T-helper 1 cell treated with Interleukin-12 subunit alpha and Interleukin-12 subunit beta and Interleukin-4 antibody, amounts not matched to agents 30 μg/mL and 1 μg/mL, for 36 hours (primary cell): ENCODE results near the gene SLMAP.

Source experiments
- H3K27ac Mint-ChIP-seq: one replicate; pipeline ENCODE4 v1.8.0; 2021; ENCODE audit warnings: mild to moderate bottlenecking, mixed read lengths
- H3K27me3 Mint-ChIP-seq: one replicate; pipeline ENCODE4 v1.8.0; 2021; ENCODE audit warnings: low read depth, mixed read lengths
- H3K36me3 Mint-ChIP-seq: one replicate; pipeline ENCODE4 v1.8.0; 2021; ENCODE audit warnings: low read depth, mixed read lengths
- H3K4me1 Mint-ChIP-seq: one replicate; pipeline ENCODE4 v1.8.0; 2021; ENCODE audit warnings: low read depth, mixed read lengths
- H3K4me3 Mint-ChIP-seq: one replicate; pipeline ENCODE4 v1.8.0; 2021; ENCODE audit warnings: mild to moderate bottlenecking, moderate library complexity, mixed read lengths
- H3K9me3 Mint-ChIP-seq: one replicate; pipeline ENCODE4 v1.8.0; 2021; ENCODE audit warnings: mixed read lengths

The SLMAP gene

GRCh38 chr3:57962448-57962834 is 206.3 kb downstream of the SLMAP start:
- Mint-ChIP-seq H3K9me3 (no peaks in the 10 kb centered on the region), H3K27ac (no peak overlapping the region), H3K4me3 (no peak overlapping the region), H3K27me3 (no peaks in the 10 kb centered on the region), H3K36me3 (no peaks in the 10 kb centered on the region), H3K4me1 (peaks cover 7% of the 10 kb centered on the region)

- no peak overlapping the region for H3K27ac Mint-ChIP-seq
- peaks cover 9% of the 10 kb centered on the region for H3K4me1 Mint-ChIP-seq
- no peaks in the 10 kb centered on the region for H3K9me3 Mint-ChIP-seq
- no peaks in the 10 kb centered on the region for H3K36me3 Mint-ChIP-seq
- H3K4me3 Mint-ChIP-seq: no peak overlapping the region
- H3K27me3 Mint-ChIP-seq: no peaks in the 10 kb centered on the region
Observed at GRCh38 chr3:57963811-57964346, 207.8 kb downstream of the SLMAP start.

- Mint-ChIP-seq H3K4me1 (peaks cover 7% of the 10 kb centered on the region), H3K4me3 (no peak overlapping the region), H3K27ac (no peak overlapping the region), H3K36me3 (no peaks in the 10 kb centered on the region), H3K9me3 (no peaks in the 10 kb centered on the region), H3K27me3 (no peaks in the 10 kb centered on the region)
Observed at GRCh38 chr3:57966829-57967228, 210.7 kb downstream of the SLMAP start.

- Mint-ChIP-seq H3K36me3 (no peaks in the 10 kb centered on the region), H3K27ac (no peak overlapping the region), H3K9me3 (no peaks in the 10 kb centered on the region), H3K27me3 (no peaks in the 10 kb centered on the region), H3K4me1 (peaks cover 8% of the 10 kb centered on the region), H3K4me3 (no peak overlapping the region)
Observed at GRCh38 chr3:57967590-57967989, 211.5 kb downstream of the SLMAP start.

DNA sequence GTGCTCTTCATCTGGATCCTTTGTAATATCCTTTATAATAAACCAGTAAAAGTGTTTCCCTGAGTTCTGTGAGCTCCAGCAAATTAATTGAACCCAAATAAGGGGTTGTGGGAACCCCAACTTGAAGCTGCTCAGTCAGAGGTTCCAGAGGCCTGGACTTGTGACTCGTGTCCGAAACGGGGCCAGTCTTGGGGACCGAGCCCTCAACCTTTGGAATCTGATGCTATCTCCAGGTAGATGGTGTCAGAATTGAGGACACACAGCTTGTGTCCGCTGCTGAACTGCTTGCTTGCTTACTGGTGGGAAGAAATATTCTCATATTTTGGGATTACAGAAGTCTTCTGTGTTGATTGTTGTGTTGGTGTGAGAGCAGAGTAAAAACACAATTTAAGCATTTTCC is 212.4 kb downstream of the SLMAP start:
- no peaks in the 10 kb centered on the region for H3K9me3 Mint-ChIP-seq
- no peak overlapping the region for H3K27ac Mint-ChIP-seq
- H3K36me3 Mint-ChIP-seq: no peaks in the 10 kb centered on the region
- H3K27me3 Mint-ChIP-seq: no peaks in the 10 kb centered on the region
- no peak overlapping the region for H3K4me3 Mint-ChIP-seq
- H3K4me1 Mint-ChIP-seq: peaks cover 8% of the 10 kb centered on the region

DNA sequence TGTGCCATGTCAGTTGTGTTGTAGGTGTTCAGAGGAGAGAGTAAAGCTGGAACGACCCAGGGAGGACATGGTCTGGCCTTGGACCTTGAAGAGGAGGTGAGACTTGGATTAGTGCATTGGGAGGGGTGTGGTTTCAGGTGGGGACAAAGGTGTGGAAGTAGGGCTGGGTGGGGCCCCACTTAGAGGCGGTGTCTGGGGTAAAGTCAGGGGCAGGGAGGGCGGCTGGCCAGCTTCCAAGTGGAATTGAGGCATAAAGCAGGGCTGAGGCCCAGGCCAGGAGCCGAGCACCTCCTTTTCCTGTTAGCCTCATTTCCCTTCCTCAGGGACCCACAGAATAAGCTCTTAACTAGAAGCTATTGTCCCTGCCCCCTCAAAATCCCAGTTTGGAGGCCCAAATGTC is 215.9 kb downstream of the SLMAP start:
- H3K36me3 Mint-ChIP-seq: no peaks in the 10 kb centered on the region
- no peak overlapping the region for H3K27ac Mint-ChIP-seq
- no peaks in the 10 kb centered on the region for H3K9me3 Mint-ChIP-seq
- no peaks in the 10 kb centered on the region for H3K27me3 Mint-ChIP-seq
- peaks cover 8% of the 10 kb centered on the region for H3K4me1 Mint-ChIP-seq
- H3K4me3 Mint-ChIP-seq: no peak overlapping the region

DNA sequence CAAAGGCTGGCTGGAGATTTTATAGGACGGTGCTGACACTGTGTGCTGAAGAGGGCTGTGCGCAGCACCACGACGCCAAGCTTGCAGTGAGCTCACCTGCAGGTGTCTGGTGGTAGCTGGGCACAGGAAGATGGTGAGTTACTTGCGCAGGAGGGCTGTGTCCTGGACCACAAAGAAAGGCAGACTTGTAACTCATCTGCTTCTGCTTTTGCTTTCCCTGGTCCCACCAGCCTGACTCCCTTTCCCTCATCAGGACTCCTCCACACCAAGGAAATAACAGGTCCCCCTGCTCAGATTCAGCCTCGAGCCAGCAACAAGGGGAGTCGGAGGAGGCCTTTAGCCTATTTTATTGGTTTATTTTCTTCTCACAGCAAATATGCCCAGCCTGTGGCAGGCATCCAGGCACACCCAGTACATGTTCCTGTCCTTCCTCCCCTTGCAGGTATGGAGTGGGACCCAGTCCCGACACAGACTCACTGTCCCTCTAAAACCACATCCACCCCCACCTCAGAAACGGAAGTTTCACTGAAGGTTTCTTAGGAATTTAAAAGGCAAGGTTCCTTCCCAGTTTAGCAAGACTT is 216.5 kb downstream of the SLMAP start:
- Mint-ChIP-seq H3K27me3 (no peaks in the 10 kb centered on the region), H3K36me3 (no peaks in the 10 kb centered on the region), H3K4me1 (peaks cover 4% of the 10 kb centered on the region), H3K9me3 (no peaks in the 10 kb centered on the region), H3K4me3 (no peak overlapping the region), H3K27ac (no peak overlapping the region)

DNA sequence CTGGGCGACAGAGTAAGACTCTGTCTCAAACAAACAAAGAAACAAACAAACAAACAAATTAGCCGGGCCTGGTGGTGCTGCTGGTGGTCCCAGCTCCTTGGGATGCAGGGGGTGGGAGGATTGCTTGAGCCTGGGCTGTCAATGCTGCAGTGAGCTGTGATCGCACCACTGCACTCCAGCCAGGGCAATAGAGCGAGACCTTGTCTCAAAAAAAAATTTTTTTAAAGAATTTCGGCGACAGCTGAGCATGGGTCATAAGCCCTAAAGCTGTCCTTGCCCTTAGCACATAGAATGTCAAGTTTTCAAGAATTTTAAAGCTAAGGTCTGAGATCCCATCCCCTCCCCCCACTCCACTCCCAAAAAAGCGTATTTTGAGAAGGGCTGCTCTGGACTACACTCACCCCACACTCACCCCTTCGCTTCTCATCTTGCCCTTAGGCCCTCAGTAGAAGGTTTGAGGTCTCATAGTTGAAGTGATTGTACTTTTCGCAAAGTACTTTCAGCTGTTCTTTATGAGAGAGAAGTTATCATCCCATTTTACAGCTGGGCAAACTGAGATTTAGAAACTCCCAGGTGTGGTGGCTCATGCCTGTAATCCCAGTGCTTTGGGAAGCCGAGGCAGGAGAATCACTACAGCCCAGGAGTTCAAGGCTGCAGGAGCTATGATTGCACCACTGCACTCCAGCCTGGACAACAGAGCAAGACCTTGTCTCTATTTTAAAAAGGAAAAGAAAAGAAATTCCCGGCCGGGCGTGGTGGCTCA is 217.8 kb downstream of the SLMAP start:
- Mint-ChIP-seq H3K9me3 (no peaks in the 10 kb centered on the region), H3K36me3 (no peaks in the 10 kb centered on the region), H3K27me3 (no peaks in the 10 kb centered on the region), H3K27ac (no peak overlapping the region), H3K4me1 (peaks cover 5% of the 10 kb centered on the region), H3K4me3 (no peak overlapping the region)

DNA sequence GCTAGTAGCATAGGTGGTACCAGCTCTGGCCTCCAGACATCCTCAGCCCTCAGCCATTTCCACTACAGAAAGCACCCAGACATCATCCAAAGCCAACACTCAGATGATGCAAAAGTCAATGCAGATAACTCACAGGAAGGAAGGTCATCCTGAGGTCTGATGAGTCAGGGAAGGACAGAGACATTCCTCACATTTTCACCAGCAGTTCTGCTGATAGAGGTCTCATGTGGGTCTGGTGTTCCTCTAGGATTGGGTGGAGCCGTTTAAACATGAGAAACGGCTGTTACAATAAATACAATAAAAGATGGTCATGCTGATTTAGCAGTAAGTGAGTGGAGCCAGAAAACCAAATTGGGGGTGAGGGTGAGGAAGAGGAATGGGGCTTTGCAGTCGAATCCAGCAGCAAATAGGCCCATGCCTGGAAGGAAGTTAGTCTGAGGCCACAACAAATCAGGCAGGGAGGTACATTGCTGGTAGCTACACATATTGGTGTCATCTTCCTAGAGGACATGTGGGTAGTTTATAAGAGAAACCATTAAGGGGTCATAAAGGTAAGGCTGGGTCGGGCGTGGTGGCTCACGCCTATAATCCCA is 218.8 kb downstream of the SLMAP start:
- Mint-ChIP-seq H3K4me1 (peaks cover 5% of the 10 kb centered on the region), H3K27me3 (no peaks in the 10 kb centered on the region), H3K9me3 (no peaks in the 10 kb centered on the region), H3K27ac (no peak overlapping the region), H3K4me3 (no peak overlapping the region), H3K36me3 (no peaks in the 10 kb centered on the region)

GRCh38 chr3:57977818-57978235 is 221.7 kb downstream of the SLMAP start:
- H3K9me3 Mint-ChIP-seq: no peaks in the 10 kb centered on the region
- H3K27ac Mint-ChIP-seq: no peak overlapping the region
- peaks cover 7% of the 10 kb centered on the region for H3K4me1 Mint-ChIP-seq
- H3K4me3 Mint-ChIP-seq: no peak overlapping the region
- H3K36me3 Mint-ChIP-seq: no peaks in the 10 kb centered on the region
- no peaks in the 10 kb centered on the region for H3K27me3 Mint-ChIP-seq

GRCh38 chr3:57978316-57978715 is 222.2 kb downstream of the SLMAP start:
- Mint-ChIP-seq H3K27ac (no peak overlapping the region), H3K36me3 (no peaks in the 10 kb centered on the region), H3K27me3 (no peaks in the 10 kb centered on the region), H3K9me3 (no peaks in the 10 kb centered on the region), H3K4me3 (no peak overlapping the region), H3K4me1 (peaks cover 12% of the 10 kb centered on the region)
